GM21381 (cell line): ENCODE data around the gene FBXL19.

ENCODE experiments used
- ATAC-seq: cut with Tn5 transposase; IDR thresholded peaks from one replicate; pipeline ENCODE4 v1.9.1; 2021; ENCODE audit warnings: mild to moderate bottlenecking, moderate library complexity; ENCODE audit not compliant: unreplicated experiment

Gene FBXL19

GRCh38 chr16:30984669-30985400, 61.5 kb downstream of the FBXL19 start, which contains the start of gene HSD3B7:
HSD3B7 (plus strand) TSS chr16:30985207; CDS start chr16:30985659, 452 bp downstream.
- ATAC-seq: no peak

DNA sequence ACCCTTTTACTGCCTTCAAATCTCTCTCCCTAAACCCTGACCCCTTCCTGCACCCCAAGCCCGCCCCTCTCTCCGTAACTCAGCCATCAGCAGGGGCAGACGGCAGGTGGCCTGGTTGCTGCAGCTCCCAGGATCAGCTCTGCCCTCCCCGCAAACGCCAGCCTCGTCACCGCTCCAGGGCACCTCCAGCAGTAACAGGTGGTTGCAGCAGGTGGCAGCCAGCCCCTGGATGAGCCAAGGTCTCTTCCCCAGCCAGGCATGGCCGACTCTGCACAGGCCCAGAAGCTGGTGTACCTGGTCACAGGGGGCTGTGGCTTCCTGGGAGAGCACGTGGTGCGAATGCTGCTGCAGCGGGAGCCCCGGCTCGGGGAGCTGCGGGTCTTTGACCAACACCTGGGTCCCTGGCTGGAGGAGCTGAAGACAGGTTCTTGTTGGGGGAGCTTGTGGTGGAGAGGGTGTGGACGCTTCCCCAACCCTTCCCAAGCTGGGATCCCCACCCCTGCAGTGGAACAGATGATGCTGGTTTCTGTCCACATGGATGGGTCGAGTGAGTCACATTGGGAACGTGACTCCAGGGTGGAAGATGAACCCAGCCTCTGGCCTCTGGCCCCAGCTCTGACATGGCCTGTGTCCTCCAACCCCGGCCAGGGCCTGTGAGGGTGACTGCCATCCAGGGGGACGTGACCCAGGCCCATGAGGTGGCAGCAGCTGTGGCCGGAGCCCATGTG, 62.2 kb downstream of the FBXL19 start:
- no peak for ATAC-seq

DNA sequence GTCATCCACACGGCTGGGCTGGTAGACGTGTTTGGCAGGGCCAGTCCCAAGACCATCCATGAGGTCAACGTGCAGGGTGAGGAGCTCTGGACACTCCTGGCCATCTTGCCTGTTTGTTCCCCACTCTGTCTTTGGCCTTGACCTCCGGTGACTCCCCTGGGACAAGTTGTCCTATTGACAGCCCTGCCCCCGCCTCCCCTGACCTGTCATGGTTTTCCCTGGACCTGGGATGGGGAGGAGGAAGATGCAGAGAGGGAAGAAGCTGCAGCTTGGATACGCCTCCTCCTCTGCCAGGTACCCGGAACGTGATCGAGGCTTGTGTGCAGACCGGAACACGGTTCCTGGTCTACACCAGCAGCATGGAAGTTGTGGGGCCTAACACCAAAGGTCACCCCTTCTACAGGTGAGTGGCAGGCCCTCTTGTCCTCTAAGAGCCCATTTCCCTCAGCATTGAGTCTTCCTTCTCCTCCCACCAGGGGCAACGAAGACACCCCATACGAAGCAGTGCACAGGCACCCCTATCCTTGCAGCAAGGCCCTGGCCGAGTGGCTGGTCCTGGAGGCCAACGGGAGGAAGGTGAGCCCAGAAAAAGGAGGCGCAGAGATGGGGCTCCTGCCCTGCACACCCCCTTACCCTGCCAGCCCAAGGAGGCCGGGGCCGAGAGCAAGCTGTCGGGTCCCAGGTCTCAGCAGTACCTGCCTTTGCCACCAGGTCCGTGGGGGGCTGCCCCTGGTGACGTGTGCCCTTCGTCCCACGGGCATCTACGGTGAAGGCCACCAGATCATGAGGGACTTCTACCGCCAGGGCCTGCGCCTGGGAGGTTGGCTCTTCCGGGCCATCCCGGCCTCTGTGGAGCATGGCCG, 63.0 kb downstream of the FBXL19 start:
- no peak for ATAC-seq

- no peak for ATAC-seq
Observed at GRCh38 chr16:30987581-30988190, 64.3 kb downstream of the FBXL19 start.

GRCh38 chr16:30989469-30990047, 66.2 kb downstream of the FBXL19 start:
- ATAC-seq: no peak

GRCh38 chr16:30990105-30990504, 66.7 kb downstream of the FBXL19 start:
- no peak for ATAC-seq

- ATAC-seq: no peak
Observed at GRCh38 chr16:30991052-30991451, 67.7 kb downstream of the FBXL19 start.

- ATAC-seq: no peak
Observed at GRCh38 chr16:30992276-30992780, 69.0 kb downstream of the FBXL19 start.

GRCh38 chr16:30992931-30993816, 69.8 kb downstream of the FBXL19 start:
- no peak for ATAC-seq

DNA sequence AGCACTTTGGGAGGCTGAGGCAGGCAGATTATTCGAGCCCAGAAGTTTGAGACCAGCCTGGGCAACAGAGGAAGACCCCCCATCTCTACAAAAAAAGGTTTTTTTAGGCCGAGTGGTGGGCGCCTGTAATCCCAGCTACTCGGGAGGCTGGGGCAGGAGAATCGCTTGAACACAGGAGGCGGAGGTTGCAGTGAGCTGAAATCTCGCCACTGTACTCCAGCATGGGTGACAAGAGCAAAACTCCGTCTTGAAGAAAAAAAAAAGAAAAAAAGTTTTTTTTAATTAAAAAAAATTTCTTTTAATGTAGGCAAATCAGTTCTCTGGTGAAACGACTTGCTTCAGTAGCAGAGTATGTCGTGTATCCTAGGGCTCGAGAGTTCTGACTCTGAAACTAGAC, 72.6 kb downstream of the FBXL19 start:
- ATAC-seq: no peak

DNA sequence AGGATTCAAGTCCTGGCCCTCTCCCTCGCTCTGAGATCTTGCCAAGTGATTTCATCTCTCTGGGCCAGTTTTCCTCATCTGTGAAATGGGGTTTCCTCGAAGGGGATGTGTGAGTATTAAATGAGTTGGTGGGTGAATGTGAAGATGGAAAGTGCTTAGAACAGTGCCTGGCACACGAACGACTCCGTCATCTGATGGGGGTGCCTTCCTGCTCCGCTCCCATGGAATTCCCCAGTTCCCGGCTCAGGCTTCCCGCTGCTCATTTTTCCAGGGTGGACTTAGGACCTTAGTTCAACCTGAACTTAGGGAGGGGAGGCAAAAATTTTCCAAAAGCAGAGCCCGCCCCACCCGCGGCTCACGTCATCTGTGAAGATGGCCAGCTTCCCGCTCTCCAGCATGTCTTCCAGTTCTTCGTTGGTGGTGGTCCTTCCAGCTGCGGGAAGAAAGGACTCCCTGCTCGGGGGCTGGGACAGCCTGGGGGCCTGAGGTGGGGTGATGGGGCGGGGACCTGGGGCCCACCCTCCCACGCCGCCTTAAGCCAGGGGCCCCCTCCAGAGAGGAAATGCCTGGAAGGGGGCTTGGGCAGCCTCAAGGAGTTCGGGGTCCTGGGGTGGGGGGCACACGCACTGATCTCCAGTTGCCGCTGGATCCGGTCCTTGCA, 73.1 kb downstream of the FBXL19 start:
- ATAC-seq: no peak

GRCh38 chr16:30996985-30997724, 73.8 kb downstream of the FBXL19 start:
- ATAC-seq: peak; percentile 82

DNA sequence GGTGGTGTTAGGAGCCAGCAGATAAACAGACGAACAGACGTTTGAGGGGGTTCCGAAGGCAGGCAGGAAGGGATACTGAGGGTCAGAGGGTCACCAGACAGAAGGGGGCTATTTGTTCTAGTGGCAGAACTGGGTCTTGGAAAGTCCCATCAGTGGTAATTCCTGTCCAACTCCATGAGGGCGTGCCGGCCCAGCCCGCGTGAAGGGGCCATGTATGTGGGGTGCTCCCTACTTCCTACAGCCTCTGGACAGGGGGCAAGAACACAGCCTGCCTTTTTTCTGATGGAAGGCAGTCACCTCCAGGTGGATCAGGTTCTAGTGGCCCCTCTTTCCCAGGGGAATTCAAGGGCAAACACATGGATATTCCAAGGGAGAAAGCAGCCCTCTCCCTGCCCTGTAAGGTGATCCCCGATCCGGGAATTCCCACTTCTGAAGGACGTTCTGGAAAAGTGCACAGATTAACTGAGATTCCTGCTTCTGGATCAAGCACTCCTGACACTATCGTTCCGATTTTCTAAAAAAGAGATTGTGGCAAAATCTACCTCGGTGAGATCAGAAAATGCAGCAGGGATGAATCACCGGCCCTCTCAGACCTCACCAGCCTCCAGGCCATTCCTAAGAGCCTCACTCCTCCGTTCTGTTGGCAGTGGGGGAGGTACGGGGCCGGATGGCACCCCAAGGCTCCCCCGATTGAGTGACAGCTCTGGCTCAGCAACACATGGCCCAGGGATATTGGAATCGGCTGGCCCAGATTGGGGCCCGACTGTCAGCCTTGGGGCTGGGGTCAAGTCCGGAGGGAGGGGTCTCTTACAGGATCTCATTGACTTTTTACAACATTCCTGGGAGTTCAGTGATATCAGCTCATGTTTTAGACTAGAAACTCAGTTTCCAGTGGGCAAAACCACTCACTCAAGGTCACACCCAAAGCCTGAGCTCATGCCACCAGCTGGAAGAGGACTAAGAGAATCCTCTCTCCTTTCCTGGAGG, 74.6 kb downstream of the FBXL19 start:
- no peak for ATAC-seq
